Activated CD8-positive, alpha-beta memory T cell treated with anti-CD3 and anti-CD28 coated beads, Interleukin-2, amount 50 U/mL, for 24 hours (primary cell): ENCODE data around the gene IST1.

Experiments
- DNase-seq: peaks from one replicate; pipeline ENCODE4 v3.0.0-alpha.2; 2020; ENCODE audit errors: extremely low read depth

IST1 gene

GRCh38 chr16:71919035-71919434 lies 23.7 kb downstream of the IST1 start:
- DNase-seq: no peak

- no peak for DNase-seq
Observed at GRCh38 chr16:71920658-71921057, 25.3 kb downstream of the IST1 start.

- no peak for DNase-seq
Observed at GRCh38 chr16:71923941-71924690, 28.8 kb downstream of the IST1 start.

- no peak for DNase-seq
Observed at GRCh38 chr16:71924710-71925109, 29.4 kb downstream of the IST1 start.

GRCh38 chr16:71927383-71927782 lies 32.1 kb downstream of the IST1 start:
- DNase-seq: no peak

- no peak for DNase-seq
Observed at GRCh38 chr16:71927787-71928186, 32.5 kb downstream of the IST1 start.

- no peak for DNase-seq
Observed at GRCh38 chr16:71929048-71929447, 33.7 kb downstream of the IST1 start.

- no peak for DNase-seq
Observed at GRCh38 chr16:71930013-71930563, 34.8 kb downstream of the IST1 start.

GRCh38 chr16:71931001-71931400 lies 35.7 kb downstream of the IST1 start:
- DNase-seq: no peak

GRCh38 chr16:71931599-71931998 lies 36.3 kb downstream of the IST1 start:
- no peak for DNase-seq

- no peak for DNase-seq
Observed at GRCh38 chr16:71933017-71933416, 37.7 kb downstream of the IST1 start.

GRCh38 chr16:71933913-71934695 lies 38.8 kb downstream of the IST1 start:
- DNase-seq: no peak

- no peak for DNase-seq
Observed at GRCh38 chr16:71937868-71938510, 42.7 kb downstream of the IST1 start.

- no peak for DNase-seq
Observed at GRCh38 chr16:71943887-71944286, 48.6 kb downstream of the IST1 start.

- no peak for DNase-seq
Observed at GRCh38 chr16:71945616-71946015, 50.3 kb downstream of the IST1 start.

- DNase-seq: no peak
Observed at GRCh38 chr16:71952825-71953224, 57.5 kb downstream of the IST1 start.

- DNase-seq: no peak
Observed at GRCh38 chr16:71954180-71954579, 58.8 kb downstream of the IST1 start.

- DNase-seq: no peak
Observed at GRCh38 chr16:71954699-71955195, 59.4 kb downstream of the IST1 start.

GRCh38 chr16:71956486-71956885 lies 61.2 kb downstream of the IST1 start:
- no peak for DNase-seq

- peak; percentile 63 for DNase-seq
Observed at GRCh38 chr16:71961066-71962039, 66.0 kb downstream of the IST1 start.
